H9 (cell line): ENCODE measurements around the gene CST11. TPM values are rescaled to one million over a fixed set of nuclear protein-coding genes. Genes with fewer than 3 reads are reported as not detected.

Source experiments
- DNase-seq: peaks from one replicate; pipeline ENCODE4 v3.0.0-alpha.2; 2017
- H2AFZ ChIP-seq: one replicate; pipeline ENCODE4 v1.6.1; 2013; ENCODE audit warnings: mild to moderate bottlenecking, low read length, control low read depth, moderate library complexity
- H2AK5ac ChIP-seq: 2 replicates; pipeline ENCODE4 v1.6.1; 2013; ENCODE audit warnings: low read length, control low read depth, mixed read lengths; ENCODE audit not compliant: insufficient read length
- H2BK120ac ChIP-seq: one replicate; pipeline ENCODE4 v1.6.1; 2013; ENCODE audit warnings: low read depth, mild to moderate bottlenecking, low read length, control low read depth, inconsistent platforms; ENCODE audit not compliant: poor library complexity, severe bottlenecking
- H2BK12ac ChIP-seq: 2 replicates; pipeline ENCODE4 v1.6.1; 2013; ENCODE audit warnings: low read length, control low read depth, mixed read lengths, low read depth; ENCODE audit not compliant: insufficient read length
- H2BK15ac ChIP-seq: 2 replicates; pipeline ENCODE4 v1.6.1; 2013; ENCODE audit warnings: low read depth, low read length, control low read depth
- H2BK20ac ChIP-seq: one replicate; pipeline ENCODE4 v1.6.1; 2013; ENCODE audit warnings: low read depth, mild to moderate bottlenecking, low read length, control low read depth, inconsistent platforms; ENCODE audit not compliant: poor library complexity, severe bottlenecking
- H2BK5ac ChIP-seq: 2 replicates; pipeline ENCODE4 v1.6.1; 2013; ENCODE audit warnings: low read length, control low read depth, mixed read lengths; ENCODE audit not compliant: insufficient read length
- H3K14ac ChIP-seq: 2 replicates; pipeline ENCODE4 v1.6.1; 2013; ENCODE audit warnings: low read length, control low read depth; ENCODE audit not compliant: insufficient read depth
- H3K18ac ChIP-seq: 2 replicates; pipeline ENCODE4 v1.6.1; 2013; ENCODE audit warnings: low read depth, mild to moderate bottlenecking, mixed read lengths, low read length, control low read depth; ENCODE audit not compliant: insufficient read length
- H3K23ac ChIP-seq: 2 replicates; pipeline ENCODE4 v1.6.1; 2013; ENCODE audit warnings: low read length, control low read depth, mixed read lengths, low read depth; ENCODE audit not compliant: insufficient read length
- H3K23me2 ChIP-seq: 2 replicates; pipeline ENCODE4 v1.6.1; 2013; ENCODE audit warnings: low read depth, mild to moderate bottlenecking, mixed read lengths, low read length, control low read depth; ENCODE audit not compliant: insufficient read length, poor library complexity, severe bottlenecking
- H3K27ac ChIP-seq: 2 replicates; pipeline ENCODE4 v1.5.1; 2013; ENCODE audit warnings: low read length, control low read depth, mixed read lengths, low read depth; ENCODE audit not compliant: insufficient read length
- H3K27me3 ChIP-seq: 2 replicates; pipeline ENCODE4 v1.6.1; 2013; ENCODE audit warnings: low read length, control low read depth, inconsistent platforms; ENCODE audit not compliant: insufficient read depth
- H3K4ac ChIP-seq: 2 replicates; pipeline ENCODE4 v1.6.1; 2013; ENCODE audit warnings: low read depth, mild to moderate bottlenecking, control low read depth, inconsistent platforms, low read length, moderate library complexity
- H3K4me1 ChIP-seq: 2 replicates; pipeline ENCODE4 v1.6.1; 2013; ENCODE audit warnings: low read length, control low read depth, inconsistent platforms; ENCODE audit not compliant: insufficient read depth
- H3K4me2 ChIP-seq: 2 replicates; pipeline ENCODE4 v1.6.1; 2013; ENCODE audit warnings: low read length, control low read depth, mixed read lengths; ENCODE audit not compliant: insufficient read length, insufficient read depth
- H3K56ac ChIP-seq: 2 replicates; pipeline ENCODE4 v1.6.1; 2013; ENCODE audit warnings: low read depth, mild to moderate bottlenecking, mixed read lengths, low read length, control low read depth; ENCODE audit not compliant: insufficient read length
- H3K79me1 ChIP-seq: 2 replicates; pipeline ENCODE4 v1.6.1; 2013; ENCODE audit warnings: low read depth, mild to moderate bottlenecking, moderate library complexity, low read length, control low read depth, inconsistent platforms; ENCODE audit not compliant: insufficient read depth, poor library complexity, severe bottlenecking
- H3K79me2 ChIP-seq: 2 replicates; pipeline ENCODE4 v1.6.1; 2013; ENCODE audit warnings: low read length, control low read depth, inconsistent platforms; ENCODE audit not compliant: insufficient read depth
- H3K9ac ChIP-seq: 2 replicates; pipeline ENCODE4 v1.6.1; 2013; ENCODE audit warnings: low read length, control low read depth, mixed read lengths; ENCODE audit not compliant: insufficient read length; ENCODE audit errors: extremely low read depth
- H3K9me3 ChIP-seq: one replicate; pipeline ENCODE4 v1.6.1; 2013; ENCODE audit warnings: low read depth, low read length, inconsistent platforms; ENCODE audit not compliant: control insufficient read depth
- H3T11ph ChIP-seq: one replicate; pipeline ENCODE4 v1.6.1; 2013; ENCODE audit warnings: mild to moderate bottlenecking, low read length, control low read depth, inconsistent platforms
- H4K20me1 ChIP-seq: one replicate; pipeline ENCODE4 v1.6.1; 2013; ENCODE audit not compliant: control insufficient read depth, insufficient read length, insufficient read depth
- H4K5ac ChIP-seq: 2 replicates; pipeline ENCODE4 v1.6.1; 2013; ENCODE audit warnings: low read depth, mild to moderate bottlenecking, mixed read lengths, low read length, control low read depth; ENCODE audit not compliant: insufficient read length
- H4K8ac ChIP-seq: replicated peaks from 2 replicates; pipeline ENCODE4 v1.6.1; 2013; ENCODE audit warnings: low read length, control low read depth, mixed read lengths, low read depth; ENCODE audit not compliant: insufficient read length
- H4K91ac ChIP-seq: 2 replicates; pipeline ENCODE4 v1.6.1; 2013; ENCODE audit warnings: low read depth, mild to moderate bottlenecking, moderate library complexity, mixed read lengths, low read length, control low read depth; ENCODE audit not compliant: insufficient read length
- H3K27ac Mint-ChIP-seq, 3 experiments: 2 replicates in 2 of 3; 3 replicates in 1 of 3; pipeline ENCODE4 v1.8.0; 2020 to 2021; ENCODE audit warnings: mixed read lengths in 3 of 3, mild to moderate bottlenecking in 1 of 3, moderate library complexity in 1 of 3
- H3K27me3 Mint-ChIP-seq: 2 replicates; pipeline ENCODE4 v1.8.0; 2021; ENCODE audit warnings: low read depth, mild to moderate bottlenecking, moderate library complexity, mixed read lengths
- H3K36me3 Mint-ChIP-seq, 3 experiments: 2 replicates in 2 of 3; 3 replicates in 1 of 3; pipeline ENCODE4 v1.8.0; 2020 to 2021; ENCODE audit warnings: low read depth in 3 of 3, mixed read lengths in 3 of 3; ENCODE audit not compliant: insufficient read depth in 1 of 3
- H3K4me1 Mint-ChIP-seq, 2 experiments: 2 replicates each; pipeline ENCODE4 v1.8.0; 2020; ENCODE audit warnings: mixed read lengths in 2 of 2
- H3K4me3 Mint-ChIP-seq, 2 experiments: 2 replicates in 1 of 2; 3 replicates in 1 of 2; pipeline ENCODE4 v1.8.0; 2020 to 2021; ENCODE audit warnings: mild to moderate bottlenecking in 2 of 2, mixed read lengths in 2 of 2, moderate library complexity in 1 of 2
- H3K9me3 Mint-ChIP-seq, 2 experiments: 2 replicates in 1 of 2; 3 replicates in 1 of 2; pipeline ENCODE4 v1.8.0; 2020; ENCODE audit warnings: mild to moderate bottlenecking in 2 of 2, mixed read lengths in 2 of 2, moderate library complexity in 1 of 2
- CTCF ChIP-seq: fragments of 200-600 bp; sonication (generic); conservative IDR thresholded peaks from 3 replicates; pipeline ENCODE4 v1.8.0; 2021; ENCODE audit warnings: antibody characterized with exemption, mild to moderate bottlenecking
- WGBS: extraction: QIAGEN DNeasy Blood & Tissue Kit; methylation state at CpG from one replicate; pipeline ENCODE4 v1.1.7; 2013; ENCODE audit warnings: missing lambda C conversion rate, low lambda C conversion rate, mixed read lengths; ENCODE audit not compliant: insufficient read length; ENCODE audit errors: extremely low coverage; 5-methylcytosine and 5-hydroxymethylcytosine counted together
- total RNA-seq: library from RNA; stranded (reverse); gene quantifications from 2 replicates; pipeline ENCODE4 v1.2.1, GENCODE V29; 2021

CST11 gene
- total RNA-seq, 1 experiment from 2014 or later = not detected

GRCh38 chr20:23434521-23435313 is 18.0 kb downstream of the CST11 start:
- no peaks in the 10 kb centered on the region for H3K79me2 ChIP-seq
- no peak for DNase-seq
- no peak overlapping the region for H2BK20ac ChIP-seq
- no peaks in the 10 kb centered on the region for H3K9me3 ChIP-seq
- no peak overlapping the region for H2BK15ac ChIP-seq
- no peak overlapping the region for H4K91ac ChIP-seq
- H2BK12ac ChIP-seq = no peak overlapping the region
- H3K27ac Mint-ChIP-seq = no peak overlapping the region
- no peak overlapping the region for H3K56ac ChIP-seq
- H3K23ac ChIP-seq = no peak overlapping the region
- no peaks in the 10 kb centered on the region for H3K23me2 ChIP-seq
- H3K4me1 ChIP-seq = no peaks in the 10 kb centered on the region
- H2AK5ac ChIP-seq = no peak overlapping the region
- no peaks in the 10 kb centered on the region for H3K36me3 Mint-ChIP-seq
- H3K9ac ChIP-seq = no peak overlapping the region
- H4K5ac ChIP-seq = no peak overlapping the region
- no peak overlapping the region for H2BK5ac ChIP-seq
- H2AFZ ChIP-seq = no peak overlapping the region
- no peaks in the 10 kb centered on the region; the same call in 1 of the 2 replicates for H3K27me3 Mint-ChIP-seq
- H3T11ph ChIP-seq = no peak overlapping the region
- no peak overlapping the region for H3K27ac ChIP-seq
- WGBS = no CpG with 5 or more reads among the region's 7 CpGs
- H3K79me1 ChIP-seq = no peaks in the 10 kb centered on the region
- H2BK120ac ChIP-seq = no peak overlapping the region
- H4K20me1 ChIP-seq = no peaks in the 10 kb centered on the region
- H3K18ac ChIP-seq = no peak overlapping the region
- H3K4me1 Mint-ChIP-seq = peaks cover 0 to 4% of the 10 kb centered on the region in 2 experiments; a peak in 1 of 4 replicates
- H3K4ac ChIP-seq = no peak overlapping the region
- H3K9me3 Mint-ChIP-seq = no peaks in the 10 kb centered on the region
- H3K27me3 ChIP-seq = no peaks in the 10 kb centered on the region
- no peak overlapping the region for H3K4me2 ChIP-seq
- no peak overlapping the region for H4K8ac ChIP-seq
- H3K14ac ChIP-seq = no peak overlapping the region
- no peak overlapping the region for H3K4me3 Mint-ChIP-seq
- no peak for TF ChIP-seq CTCF
